Vagina (tissue), 2 donors: Measurements from ENCODE around the gene CNNM1.

Experiments used
- POLR2A ChIP-seq, 2 donors: fragments of 450-650 bp; IDR thresholded peaks; one replicate each; pipeline ENCODE4 v1.6.1; 2017; ENCODE audit warnings: antibody characterized with exemption in 2 of 2, mild to moderate bottlenecking in 2 of 2, moderate library complexity in 2 of 2
- TF ChIP-seq, protein P1 (sequence below), 3 experiments: fragments of 450-650 bp in 2 of 3; fragments of 200-600 bp in 1 of 3; sonication (generic) in 1 of 3; IDR thresholded peaks; one replicate each; pipeline ENCODE4 v1.5.1; 2017 to 2019; ENCODE audit warnings: antibody characterized with exemption in 3 of 3, mild to moderate bottlenecking in 2 of 3, moderate library complexity in 2 of 3

GRCh38 chr10:99374526-99374925, 45.4 kb downstream of the CNNM1 start:
- no peak for TF ChIP-seq POLR2A (IDR thresholded peaks at IDR 0.05)
- TF ChIP-seq, protein P1, sequence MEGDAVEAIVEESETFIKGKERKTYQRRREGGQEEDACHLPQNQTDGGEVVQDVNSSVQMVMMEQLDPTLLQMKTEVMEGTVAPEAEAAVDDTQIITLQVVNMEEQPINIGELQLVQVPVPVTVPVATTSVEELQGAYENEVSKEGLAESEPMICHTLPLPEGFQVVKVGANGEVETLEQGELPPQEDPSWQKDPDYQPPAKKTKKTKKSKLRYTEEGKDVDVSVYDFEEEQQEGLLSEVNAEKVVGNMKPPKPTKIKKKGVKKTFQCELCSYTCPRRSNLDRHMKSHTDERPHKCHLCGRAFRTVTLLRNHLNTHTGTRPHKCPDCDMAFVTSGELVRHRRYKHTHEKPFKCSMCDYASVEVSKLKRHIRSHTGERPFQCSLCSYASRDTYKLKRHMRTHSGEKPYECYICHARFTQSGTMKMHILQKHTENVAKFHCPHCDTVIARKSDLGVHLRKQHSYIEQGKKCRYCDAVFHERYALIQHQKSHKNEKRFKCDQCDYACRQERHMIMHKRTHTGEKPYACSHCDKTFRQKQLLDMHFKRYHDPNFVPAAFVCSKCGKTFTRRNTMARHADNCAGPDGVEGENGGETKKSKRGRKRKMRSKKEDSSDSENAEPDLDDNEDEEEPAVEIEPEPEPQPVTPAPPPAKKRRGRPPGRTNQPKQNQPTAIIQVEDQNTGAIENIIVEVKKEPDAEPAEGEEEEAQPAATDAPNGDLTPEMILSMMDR (IDR thresholded peaks at IDR 0.05): no peak
